Effector CD8-positive, alpha-beta T cell (primary cell): ENCODE results near the gene KCND3.
"Not testable (repeated sequence)": the region's sequence is repeated elsewhere in the genome, so short reads cannot be mapped to it uniquely, and the experiment has no call there.

ENCODE experiments used
- DNase-seq: peaks from one replicate; lab custom pipeline; 2025; lab: John Stamatoyannopoulos, UW

Gene KCND3

GRCh38 chr1:111811891-111812290 is 177.6 kb downstream of the KCND3 start:
- no peak for DNase-seq

DNA sequence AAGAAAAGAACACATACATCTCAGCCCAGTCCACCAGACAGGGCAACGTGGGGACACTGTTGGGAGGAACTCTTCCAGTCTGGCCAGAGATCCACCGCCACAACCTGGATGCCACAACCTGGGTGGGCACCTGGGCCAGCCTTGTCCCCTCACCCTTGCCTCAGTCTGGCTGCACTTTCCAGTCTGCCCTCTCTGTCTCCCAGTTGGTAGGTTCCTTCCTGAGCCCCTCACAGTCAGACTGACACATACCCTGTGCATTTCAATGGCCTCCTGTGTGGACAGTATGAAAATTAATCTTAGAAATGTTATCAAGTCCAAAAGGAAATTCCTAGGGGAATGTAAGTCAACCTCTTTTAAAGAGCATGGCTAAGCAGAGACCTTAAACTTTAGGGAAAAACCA is 184.2 kb downstream of the KCND3 start:
- DNase-seq = no peak

DNA sequence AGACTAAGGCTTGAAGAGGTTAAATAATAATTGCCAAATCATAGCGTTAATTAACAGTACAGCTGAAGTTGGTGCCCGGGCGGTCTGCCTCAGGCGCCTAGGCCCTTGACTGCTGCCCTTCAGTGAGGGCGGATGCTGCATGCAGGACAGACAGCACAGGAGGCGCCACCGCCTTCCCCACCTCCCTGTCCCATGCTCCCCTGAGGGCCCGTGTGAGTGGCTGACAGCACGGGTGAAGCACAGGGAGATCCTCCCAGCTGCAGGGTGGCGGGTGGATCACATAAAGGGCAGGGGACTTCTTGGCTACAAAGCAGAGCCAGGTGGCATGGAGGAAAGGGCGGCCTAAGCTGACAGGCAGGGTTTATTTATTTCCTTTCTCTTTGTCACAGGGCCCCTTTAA is 184.7 kb downstream of the KCND3 start:
- no peak for DNase-seq

GRCh38 chr1:111803951-111804350 is 185.5 kb downstream of the KCND3 start:
- DNase-seq = no peak

GRCh38 chr1:111802984-111803383 is 186.5 kb downstream of the KCND3 start:
- DNase-seq = no peak

DNA sequence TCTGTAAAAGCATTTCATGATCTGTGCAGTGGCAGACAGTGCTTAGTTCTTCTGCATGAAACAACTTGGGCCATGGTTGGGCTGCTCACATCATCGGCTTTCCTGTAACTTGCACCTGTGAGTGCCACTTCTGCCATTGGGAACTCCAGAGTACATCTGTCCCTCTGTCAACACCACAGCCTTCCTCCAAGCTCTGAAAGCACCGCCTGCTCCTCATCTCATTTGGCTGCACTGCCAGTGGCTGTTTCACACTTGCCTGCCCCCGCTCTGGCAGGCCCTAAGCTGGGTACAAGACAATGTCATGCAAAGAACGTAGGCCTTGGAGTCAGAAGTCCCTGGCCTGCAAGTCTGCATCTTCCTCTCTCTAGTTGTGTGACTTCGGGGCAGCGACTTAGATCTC is 187.4 kb downstream of the KCND3 start:
- DNase-seq = no peak

DNA sequence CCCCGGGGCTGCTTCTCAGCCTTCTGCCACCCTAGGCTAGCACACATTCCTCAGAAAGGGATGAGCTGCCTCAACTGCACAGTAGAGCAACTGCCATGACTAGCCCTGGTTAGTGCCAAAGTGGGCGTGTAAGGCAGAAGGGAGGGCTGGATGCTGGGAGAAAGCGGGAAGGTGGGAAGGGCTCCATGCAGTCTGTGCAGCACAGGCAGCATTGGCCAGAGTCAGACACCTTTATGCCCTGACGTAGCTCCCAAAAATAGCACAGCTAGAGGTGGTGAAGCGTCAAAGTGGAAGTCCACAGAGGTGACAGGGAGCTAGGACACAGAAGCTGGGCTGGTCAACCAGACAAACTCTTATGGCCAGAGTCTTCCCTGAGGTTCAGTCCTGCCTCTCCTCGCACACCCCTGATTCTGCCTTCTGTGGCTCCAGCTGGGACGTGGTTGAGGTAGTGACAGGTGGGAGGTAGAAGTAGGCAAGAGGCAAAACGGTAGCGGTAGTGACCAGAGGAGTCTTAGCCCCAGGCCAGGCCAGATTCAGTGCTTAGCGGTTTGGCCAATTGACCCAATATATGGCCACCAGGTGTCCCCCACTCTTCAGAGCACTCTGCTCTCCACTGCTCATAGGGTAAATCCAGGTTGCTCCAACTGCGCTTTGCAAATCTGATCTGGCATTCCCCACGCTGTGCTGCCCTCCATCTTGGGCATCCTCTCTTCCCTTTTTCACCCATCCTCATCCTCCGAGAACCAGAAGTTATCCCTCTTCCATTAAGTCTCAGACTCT is 188.2 kb downstream of the KCND3 start:
- DNase-seq = no peak

DNA sequence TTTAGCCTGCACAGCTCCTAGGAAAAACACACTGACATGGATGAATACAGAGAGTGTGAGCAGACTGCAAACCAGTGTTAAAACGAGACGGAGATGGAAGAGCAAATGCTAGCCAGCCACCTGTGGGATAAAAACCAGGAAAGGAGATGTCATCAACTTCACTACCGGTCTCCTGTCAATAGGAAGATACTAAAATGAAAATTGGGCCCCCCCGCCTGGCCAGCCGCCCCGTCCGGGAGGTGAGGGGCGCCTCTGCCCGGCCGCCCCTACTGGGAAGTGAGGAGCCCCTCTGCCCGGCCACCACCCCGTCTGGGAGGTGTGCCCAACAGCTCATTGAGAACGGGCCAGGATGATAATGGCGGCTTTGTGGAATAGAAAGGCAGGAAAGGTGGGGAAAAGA is 189.7 kb downstream of the KCND3 start:
- DNase-seq = not testable (repeated sequence)

DNA sequence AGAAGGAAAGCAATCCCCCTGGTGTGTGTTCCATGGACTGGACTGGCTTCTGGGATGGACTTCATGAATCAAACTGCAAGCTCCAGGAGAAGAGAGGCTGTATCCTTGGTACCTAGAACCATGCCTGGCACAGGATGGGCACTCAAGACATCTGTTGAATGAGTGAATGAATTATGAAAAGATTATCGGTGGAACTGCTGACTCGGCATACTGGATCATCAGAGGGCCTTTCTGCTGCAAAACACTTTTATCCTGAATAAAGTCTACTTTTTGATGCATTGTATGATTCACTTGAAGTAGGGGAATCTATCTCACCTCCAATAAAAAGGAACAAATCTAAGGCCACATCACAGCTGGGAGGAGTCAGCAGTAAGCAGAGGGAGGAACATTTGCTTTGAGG is 190.9 kb downstream of the KCND3 start:
- no peak for DNase-seq

- DNase-seq = no peak
Measured at GRCh38 chr1:111795401-111795800, 194.1 kb downstream of the KCND3 start.

DNA sequence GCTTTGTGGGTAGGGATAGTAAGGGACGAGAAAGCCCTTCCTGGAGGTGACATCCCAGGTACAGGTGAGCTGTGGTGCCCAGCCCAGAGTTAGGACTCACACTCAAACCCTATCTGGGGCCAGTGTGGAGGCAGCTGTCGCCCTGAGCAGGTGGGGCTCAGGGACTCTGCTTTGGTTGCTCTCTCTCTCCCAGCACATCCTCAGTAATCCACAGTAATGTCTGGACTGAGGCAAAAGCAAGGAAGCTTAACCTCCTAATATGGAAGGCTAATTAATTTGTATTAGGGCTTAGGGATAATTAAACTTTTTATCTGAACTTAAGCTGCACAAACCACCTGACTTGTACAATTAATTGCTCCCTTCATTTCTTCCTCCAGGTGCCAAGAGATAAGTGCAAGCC is 195.5 kb downstream of the KCND3 start:
- no peak for DNase-seq

- DNase-seq = no peak
Measured at GRCh38 chr1:111792249-111792648, 197.2 kb downstream of the KCND3 start.

GRCh38 chr1:111791776-111792175 is 197.7 kb downstream of the KCND3 start:
- no peak for DNase-seq

DNA sequence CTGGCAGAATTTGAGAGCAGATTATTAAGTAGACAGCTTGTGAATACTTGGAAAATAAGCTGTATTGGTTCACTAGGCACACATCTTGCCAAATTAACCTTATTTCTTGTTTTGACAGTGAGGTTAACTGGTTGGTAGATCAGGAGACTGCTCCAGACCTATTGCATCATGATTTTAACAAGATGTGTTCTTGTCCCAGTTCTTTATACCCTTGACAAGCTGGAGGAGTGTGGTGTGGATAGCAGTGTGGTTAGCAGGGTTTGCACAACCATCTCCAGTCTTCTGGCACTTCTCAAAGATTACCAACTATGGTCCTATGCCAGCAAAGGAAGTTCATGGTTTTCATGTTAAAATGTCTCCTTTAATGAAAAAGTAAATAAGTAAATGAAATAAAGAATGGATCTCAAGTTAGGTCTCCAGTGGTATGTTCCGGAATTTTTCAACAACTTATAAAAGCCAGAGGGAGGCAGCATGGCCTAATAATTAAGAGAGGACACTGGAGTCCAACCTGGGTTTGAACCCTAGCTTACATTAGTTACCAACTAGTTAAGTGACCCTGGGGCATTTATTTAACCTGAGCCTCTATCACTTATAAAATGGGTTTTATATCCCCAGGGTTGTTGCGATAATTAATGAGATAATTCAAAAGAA is 199.7 kb downstream of the KCND3 start:
- no peak for DNase-seq

- DNase-seq = no peak
Measured at GRCh38 chr1:111789142-111789541, 200.3 kb downstream of the KCND3 start.

DNA sequence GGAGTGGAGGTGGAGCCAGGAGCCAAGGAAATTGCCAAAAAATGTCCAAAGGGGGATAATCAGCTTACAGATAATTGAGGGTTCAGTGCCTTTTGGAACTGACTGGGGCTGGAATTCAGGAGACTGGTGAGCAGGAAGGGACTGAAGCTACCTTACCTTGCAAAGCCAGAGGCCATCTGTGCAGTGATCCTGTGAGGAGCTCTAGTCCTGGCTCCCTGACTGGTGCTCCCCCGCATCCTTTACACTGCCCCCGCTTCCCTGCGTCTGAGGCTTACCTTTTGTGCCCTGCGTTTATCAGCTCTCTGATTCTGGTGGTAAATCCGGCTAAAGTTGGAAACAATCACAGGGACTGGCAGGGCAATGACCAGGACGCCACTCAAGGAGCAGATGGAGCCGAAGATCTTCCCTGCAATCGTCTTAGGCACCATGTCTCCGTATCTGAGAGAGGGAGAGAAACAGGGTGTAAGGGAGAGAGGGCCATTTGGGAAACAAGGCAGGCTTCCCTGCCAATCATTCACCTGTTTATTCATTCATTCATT is 202.7 kb downstream of the KCND3 start:
- no peak for DNase-seq

- DNase-seq = no peak
Measured at GRCh38 chr1:111784273-111784901, 205.1 kb downstream of the KCND3 start.

DNA sequence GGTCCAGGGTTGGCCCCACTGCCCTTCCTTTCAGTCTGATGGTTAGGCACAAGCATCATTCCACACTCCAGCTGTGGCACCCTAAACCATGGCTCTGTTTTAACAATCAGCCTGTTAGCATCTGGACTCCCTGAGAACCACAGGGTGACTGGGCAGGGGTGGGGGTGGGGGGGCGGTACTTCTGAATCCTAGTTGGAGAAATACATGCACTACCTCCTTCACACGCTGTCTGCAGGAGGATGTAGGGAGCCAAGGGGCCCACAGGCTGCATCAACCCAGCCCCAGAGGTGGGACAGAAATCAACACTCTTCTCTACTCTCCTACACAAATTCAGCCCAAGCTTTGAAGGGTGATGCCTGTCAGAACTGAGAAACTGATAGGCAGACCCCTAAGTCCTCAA is 209.9 kb downstream of the KCND3 start:
- no peak for DNase-seq

GRCh38 chr1:111778541-111779051 is 210.9 kb downstream of the KCND3 start:
- DNase-seq = no peak

DNA sequence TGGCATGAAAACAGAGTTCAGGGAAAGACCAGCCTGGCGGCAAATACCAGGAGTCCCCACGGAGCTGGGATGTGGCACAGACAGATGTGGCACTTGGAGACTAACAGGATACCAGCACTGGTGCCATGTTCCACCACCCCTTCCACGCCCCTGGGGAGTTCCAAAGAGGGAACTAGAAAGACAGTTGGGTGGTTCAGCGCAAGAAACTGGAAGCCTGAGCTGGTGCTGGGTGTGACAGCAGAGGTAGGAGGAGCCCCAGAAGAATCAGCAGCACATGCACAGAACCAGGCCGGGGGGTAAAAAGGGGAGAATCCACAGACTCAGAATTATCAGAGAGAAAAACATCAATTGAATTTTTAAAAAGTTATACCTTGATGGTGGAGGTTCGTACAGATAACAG is 211.4 kb downstream of the KCND3 start:
- DNase-seq = no peak

- no peak for DNase-seq
Measured at GRCh38 chr1:111777301-111777700, 212.2 kb downstream of the KCND3 start.

DNA sequence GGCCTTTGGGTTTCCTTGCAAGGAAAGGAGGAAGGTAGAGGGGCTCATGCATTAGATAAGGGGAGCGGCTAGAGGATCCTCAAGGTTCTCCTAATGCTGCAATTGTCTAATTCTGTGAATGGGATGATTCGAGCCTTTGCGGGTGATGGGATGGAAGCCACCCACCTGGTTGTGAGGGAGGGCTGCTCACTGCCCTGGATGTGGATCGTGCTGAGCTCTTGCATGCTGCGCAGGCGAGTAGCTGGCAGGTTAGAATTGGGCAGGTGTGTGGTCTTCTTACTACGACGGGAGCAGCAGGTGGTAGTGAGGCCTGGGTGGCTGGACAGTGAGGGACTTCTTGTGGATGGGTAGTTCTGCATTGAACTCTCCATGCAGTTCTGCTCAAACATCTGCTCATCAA is 212.6 kb downstream of the KCND3 start:
- DNase-seq = no peak

DNA sequence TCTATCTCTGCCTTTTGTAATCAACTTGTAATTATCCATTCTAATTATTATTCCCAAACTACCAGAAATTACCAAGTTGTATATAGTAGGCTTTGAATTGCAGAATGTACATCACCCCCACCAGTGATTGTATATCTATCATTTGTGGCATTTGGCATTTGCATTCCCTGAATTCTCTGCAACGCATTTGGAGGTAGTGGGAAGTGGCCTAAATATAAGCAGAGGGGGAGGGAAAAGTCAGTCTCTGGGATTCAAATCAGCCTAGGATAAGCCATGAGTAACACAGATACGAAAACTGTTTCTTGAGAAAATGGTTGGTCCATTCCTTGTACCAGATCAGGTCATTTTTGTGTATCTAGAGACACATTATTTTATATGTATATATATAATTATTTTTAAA is 213.1 kb downstream of the KCND3 start:
- no peak for DNase-seq
